CD14-positive monocyte (primary cell): ENCODE results near the gene HINT3. TPM values are rescaled to one million over a fixed set of nuclear protein-coding genes. Genes with fewer than 3 reads are reported as not detected.

Experiments
- DNase-seq, 3 donors: peaks; one replicate each; pipeline ENCODE4 v3.0.0-alpha.2; 2011 to 2022
- H2AFZ ChIP-seq: 2 replicates; pipeline ENCODE4 v1.6.0; 2012; ENCODE audit warnings: mild to moderate bottlenecking, low read depth, low read length, inconsistent platforms; ENCODE audit not compliant: insufficient read depth, poor library complexity, severe bottlenecking
- H3K27ac ChIP-seq, 2 donors: 1 replicate in 1 of 2; 2 replicates in 1 of 2; pipeline ENCODE4 v1.5.1; 2012 to 2013; ENCODE audit warnings: low read length in 2 of 2, control low read depth in 1 of 2, inconsistent platforms in 1 of 2, low read depth in 1 of 2, mild to moderate bottlenecking in 1 of 2
- H3K27me3 ChIP-seq, 2 donors: one replicate each; pipeline versions ENCODE4 v1.6.0 to v1.6.1; 2011 to 2013; ENCODE audit warnings: low read length in 2 of 2; ENCODE audit not compliant: control insufficient read depth in 2 of 2, insufficient read depth in 2 of 2
- H3K36me3 ChIP-seq, 2 donors: replicated peaks in 1 of 2; 1 replicate in 1 of 2; 2 replicates in 1 of 2; pipeline versions ENCODE4 v1.5.1 to v1.6.1; 2012 to 2013; ENCODE audit warnings: low read length in 2 of 2, control low read depth in 1 of 2, inconsistent platforms in 1 of 2, mild to moderate bottlenecking in 1 of 2; ENCODE audit not compliant: insufficient read depth in 2 of 2, control insufficient read depth in 1 of 2
- H3K4me1 ChIP-seq, 2 donors: 1 replicate in 1 of 2; 2 replicates in 1 of 2; pipeline versions ENCODE4 v1.5.1 to v1.6.1; 2012 to 2013; ENCODE audit warnings: low read length in 2 of 2, control low read depth in 1 of 2, inconsistent platforms in 1 of 2, mild to moderate bottlenecking in 1 of 2, moderate library complexity in 1 of 2; ENCODE audit not compliant: insufficient read depth in 2 of 2, control insufficient read depth in 1 of 2
- H3K4me2 ChIP-seq: replicated peaks from 2 replicates; pipeline ENCODE3; 2012; ENCODE audit warnings: low read length, moderate library complexity, mild to moderate bottlenecking; ENCODE audit not compliant: poor library complexity, severe bottlenecking; ENCODE audit errors: extremely low read depth
- H3K4me3 ChIP-seq, 3 experiments: fragments of 200-600 bp in 1 of 3; sonication (generic) in 1 of 3; replicated peaks in 1 of 3; 1 replicate in 2 of 3; 2 replicates in 1 of 3; pipeline ENCODE4 v1.5.1; 2011 to 2013; ENCODE audit warnings: low read length in 3 of 3, mild to moderate bottlenecking in 3 of 3, control low read depth in 2 of 3, low read depth in 2 of 3, inconsistent platforms in 1 of 3, moderate library complexity in 1 of 3
- H3K79me2 ChIP-seq: 2 replicates; pipeline ENCODE4 v1.6.0; 2012; ENCODE audit warnings: mild to moderate bottlenecking, control low read depth, inconsistent platforms, low read length, moderate library complexity; ENCODE audit not compliant: insufficient read depth
- H3K9ac ChIP-seq: 2 replicates; pipeline ENCODE4 v1.6.0; 2017; ENCODE audit warnings: low read length, mild to moderate bottlenecking; ENCODE audit not compliant: insufficient read depth, poor library complexity, severe bottlenecking
- H3K9me3 ChIP-seq, 2 donors: replicated peaks in 1 of 2; 1 replicate in 1 of 2; 2 replicates in 1 of 2; pipeline versions ENCODE4 v1.5.1 to v1.6.1; 2012 to 2013; ENCODE audit warnings: low read length in 2 of 2, control low read depth in 1 of 2; ENCODE audit not compliant: control insufficient read depth in 1 of 2, insufficient read depth in 1 of 2
- H4K20me1 ChIP-seq: 2 replicates; pipeline ENCODE4 v1.6.0; 2012; ENCODE audit warnings: mild to moderate bottlenecking, low read length, control low read depth, moderate library complexity; ENCODE audit not compliant: insufficient read depth
- H3K27ac Mint-ChIP-seq, 7 donors: one replicate each; pipeline ENCODE4 v1.8.0; 2020; ENCODE audit warnings: mild to moderate bottlenecking in 7 of 7, mixed read lengths in 7 of 7, moderate library complexity in 6 of 7, inconsistent platforms in 2 of 7
- H3K27me3 Mint-ChIP-seq, 3 donors: one replicate each; pipeline ENCODE4 v1.8.0; 2021 to 2022; ENCODE audit warnings: low read depth in 3 of 3, mild to moderate bottlenecking in 3 of 3, mixed read lengths in 3 of 3, moderate library complexity in 3 of 3, inconsistent platforms in 1 of 3
- H3K36me3 Mint-ChIP-seq, 2 donors: one replicate each; pipeline ENCODE4 v1.8.0; 2020; ENCODE audit warnings: mixed read lengths in 2 of 2, inconsistent platforms in 1 of 2, mild to moderate bottlenecking in 1 of 2
- H3K4me1 Mint-ChIP-seq: one replicate; pipeline ENCODE4 v1.8.0; 2020; ENCODE audit warnings: mild to moderate bottlenecking, mixed read lengths
- H3K4me3 Mint-ChIP-seq, 2 donors: one replicate each; pipeline ENCODE4 v1.8.0; 2020; ENCODE audit warnings: mild to moderate bottlenecking in 2 of 2, mixed read lengths in 2 of 2, moderate library complexity in 1 of 2
- H3K9me3 Mint-ChIP-seq, 7 donors: one replicate each; pipeline ENCODE4 v1.8.0; 2020 to 2022; ENCODE audit warnings: mixed read lengths in 7 of 7, mild to moderate bottlenecking in 6 of 7, moderate library complexity in 6 of 7, inconsistent platforms in 2 of 7
- CTCF ChIP-seq: fragments of 200-600 bp; IDR thresholded peaks from one replicate; pipeline ENCODE4 v1.8.0; 2022; ENCODE audit warnings: antibody characterized with exemption, mild to moderate bottlenecking
- WGBS: methylation state at CpG from one replicate; pipeline ENCODE4 v1.1.5; 2013; ENCODE audit warnings: missing lambda C conversion rate; ENCODE audit not compliant: insufficient coverage; 5-methylcytosine and 5-hydroxymethylcytosine counted together
- intact Hi-C, 2 donors: fragments of 100-400 bp; cut with micrococcal nuclease; formaldehyde crosslinking; loops; one replicate each; pipeline versions ENCODE4 v1.15.0 to v1.15.1; 2023
- polyA plus RNA-seq, 3 donors: library from polyadenylated mRNA; depleted of rRNA in 1 of 3; unstranded in 2 of 3; stranded (reverse) in 1 of 3; fragments of 300-500 nt in 2 of 3; fragments of >200 nt in 1 of 3; fragmentation: Illumina TruSeq in 2 of 3; gene quantifications; 1 replicate in 2 of 3; 2 replicates in 1 of 3; pipeline ENCODE4 v1.2.3, GENCODE V29; 2012 to 2021

HINT3 gene
- polyA plus RNA-seq, 3 donors: 5.3 to 18.0 (median 12.3) TPM

GRCh38 chr6:125981571-125982185 lies 25.1 kb downstream of the HINT3 start:
- no peaks in the 10 kb centered on the region for H3K9me3 ChIP-seq
- no peak overlapping the region for H3K4me3 Mint-ChIP-seq
- no peaks in the 10 kb centered on the region for H3K9me3 Mint-ChIP-seq
- H3K27ac Mint-ChIP-seq: no peak overlapping the region
- H2AFZ ChIP-seq: no peak overlapping the region
- DNase-seq: no peak
- H3K27ac ChIP-seq: no peak overlapping the region
- peaks cover 3% of the 10 kb centered on the region for H3K79me2 ChIP-seq
- peaks cover 22% of the 10 kb centered on the region in 2 donors for H3K36me3 Mint-ChIP-seq
- H3K4me1 ChIP-seq: peaks cover 8 to 10% of the 10 kb centered on the region in 2 donors
- TF ChIP-seq CTCF: no peak
- intact Hi-C loops: loop anchor here in 1 of 2 donors (10.0 kb wide), 1 partner anchor 667 kb away; no protein-coding TSS in a partner anchor
- H3K4me2 ChIP-seq: no peak overlapping the region
- no peaks in the 10 kb centered on the region for H3K27me3 Mint-ChIP-seq
- H3K4me3 ChIP-seq: no peak overlapping the region
- no peak overlapping the region for H3K9ac ChIP-seq
- 100% methylated on average over 1 of the region's 2 CpGs for WGBS
- peaks cover 24 to 49% of the 10 kb centered on the region in 2 donors for H3K36me3 ChIP-seq
- no peaks in the 10 kb centered on the region for H3K27me3 ChIP-seq
- no peaks in the 10 kb centered on the region for H4K20me1 ChIP-seq
- H3K4me1 Mint-ChIP-seq: peaks cover 3% of the 10 kb centered on the region

GRCh38 chr6:125983246-125983945 lies 26.8 kb downstream of the HINT3 start:
- peaks cover 9% of the 10 kb centered on the region for H3K79me2 ChIP-seq
- Mint-ChIP-seq H3K27ac (no peak overlapping the region), H3K4me3 (no peak overlapping the region), H3K4me1 (peaks cover 3% of the 10 kb centered on the region), H3K27me3 (no peaks in the 10 kb centered on the region), H3K9me3 (no peaks in the 10 kb centered on the region), H3K36me3 (peaks cover 13 to 14% of the 10 kb centered on the region in 2 donors)
- no peak overlapping the region for H3K27ac ChIP-seq
- no peak overlapping the region for H3K4me2 ChIP-seq
- peaks cover 15 to 41% of the 10 kb centered on the region in 2 donors for H3K36me3 ChIP-seq
- H2AFZ ChIP-seq: no peak overlapping the region
- DNase-seq: no peak
- H4K20me1 ChIP-seq: no peaks in the 10 kb centered on the region
- no peaks in the 10 kb centered on the region for H3K27me3 ChIP-seq
- H3K4me3 ChIP-seq: no peak overlapping the region
- no peaks in the 10 kb centered on the region for H3K9me3 ChIP-seq
- 83% methylated on average over 1 of the region's 4 CpGs for WGBS
- peaks cover 15 to 16% of the 10 kb centered on the region in 2 donors for H3K4me1 ChIP-seq
- intact Hi-C loops: loop anchor here in 1 of 2 donors (10.0 kb wide), 1 partner anchor 669 kb away; no protein-coding TSS in a partner anchor
- TF ChIP-seq CTCF: no peak
- no peak overlapping the region for H3K9ac ChIP-seq
